Activated T-helper 17 cell treated with anti-CD3 and anti-CD28 coated beads, Interleukin-2, amount 50 U/mL, for 72 hours (primary cell): Measurements from ENCODE around the gene TFAP2A. TPM values are rescaled to one million over a fixed set of nuclear protein-coding genes. Genes with fewer than 3 reads are reported as not detected.
A peak's percentile ranks its signal among the peaks of the same experiment; 100 is the strongest.

Source experiments
- ATAC-seq: fragments of 150-1000 bp; cut with Tn5 transposase; replicated peaks from 2 replicates; pipeline ENCODE4 v1.10.0; 2021; ENCODE audit warnings: mild to moderate bottlenecking, moderate library complexity
- H3K27ac Mint-ChIP-seq: one replicate; pipeline ENCODE4 v1.8.0; 2022; ENCODE audit warnings: mixed read lengths
- H3K27me3 Mint-ChIP-seq: one replicate; pipeline ENCODE4 v1.8.0; 2022; ENCODE audit warnings: mixed read lengths
- H3K36me3 Mint-ChIP-seq: one replicate; pipeline ENCODE4 v1.8.0; 2022; ENCODE audit warnings: low read depth, mild to moderate bottlenecking, mixed read lengths
- H3K4me1 Mint-ChIP-seq: one replicate; pipeline ENCODE4 v1.8.0; 2022; ENCODE audit warnings: mixed read lengths
- H3K4me3 Mint-ChIP-seq: one replicate; pipeline ENCODE4 v1.8.0; 2022; ENCODE audit warnings: mild to moderate bottlenecking, mixed read lengths
- H3K9me3 Mint-ChIP-seq: one replicate; pipeline ENCODE4 v1.8.0; 2022; ENCODE audit warnings: mixed read lengths
- total RNA-seq, 2 donors: library from RNA; stranded (reverse); gene quantifications; one replicate each; pipeline ENCODE4 v1.2.3, GENCODE V29; 2022

The TFAP2A gene
- total RNA-seq: under 1 TPM in 1 of 2 donors, not detected in 1; 0.52 TPM

DNA sequence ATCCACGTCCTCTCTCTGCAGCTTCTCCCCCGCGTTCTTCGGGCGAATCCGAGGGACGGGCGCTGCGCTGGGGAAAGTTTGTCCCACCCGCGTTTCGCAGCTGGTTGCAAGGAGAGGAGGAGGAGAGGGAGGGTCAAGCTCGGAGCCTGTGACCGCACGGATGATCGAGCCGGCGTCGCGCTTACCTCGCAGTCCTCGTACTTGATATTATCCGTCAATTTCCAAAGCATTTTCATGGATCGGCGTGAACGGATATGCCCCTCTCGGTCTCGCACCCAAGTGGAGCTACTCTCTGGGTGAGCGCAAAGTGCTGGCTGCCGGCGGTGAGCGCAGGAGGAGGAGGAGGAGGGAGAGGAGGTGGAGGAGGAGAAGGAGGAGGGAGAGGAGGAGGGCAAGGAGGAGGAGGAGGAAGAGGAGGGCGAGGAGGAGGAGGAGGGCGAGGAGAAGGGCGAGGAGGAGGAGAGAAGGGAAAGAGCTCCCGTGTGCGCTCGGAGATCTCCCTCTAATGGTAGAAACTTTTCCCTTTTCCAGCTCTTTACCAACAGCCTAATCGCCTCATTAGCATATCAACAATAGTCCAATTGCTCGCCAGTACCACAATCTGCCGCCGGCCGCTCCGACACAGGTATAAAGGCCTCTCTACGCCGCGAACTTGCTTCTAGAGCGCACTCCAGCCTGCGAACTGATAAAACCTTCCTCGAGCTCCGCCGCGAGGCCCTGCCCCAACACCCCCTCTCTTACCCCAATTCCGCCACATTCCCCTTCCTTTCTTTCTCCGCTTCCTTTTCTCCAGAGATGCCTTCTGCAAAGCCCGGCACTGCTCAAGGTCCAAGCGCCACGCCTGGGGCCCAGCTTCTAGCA, at the start of gene TFAP2A:
TSS of gene TFAP2A (minus strand) at position 319 of the 861 bp plus-strand sequence. CDS start at position 236, 83 bp downstream.
- Mint-ChIP-seq H3K27me3 (peaks cover 64% of the 10 kb centered on the region), H3K4me3 (peak within 1 kb of the TSS; percentile 84), H3K36me3 (peaks cover 35% of the 10 kb centered on the region), H3K4me1 (peaks cover 19% of the 10 kb centered on the region), H3K9me3 (peaks cover 11% of the 10 kb centered on the region), H3K27ac (peak within 1 kb of the TSS; percentile 72)
- ATAC-seq: no peak

DNA sequence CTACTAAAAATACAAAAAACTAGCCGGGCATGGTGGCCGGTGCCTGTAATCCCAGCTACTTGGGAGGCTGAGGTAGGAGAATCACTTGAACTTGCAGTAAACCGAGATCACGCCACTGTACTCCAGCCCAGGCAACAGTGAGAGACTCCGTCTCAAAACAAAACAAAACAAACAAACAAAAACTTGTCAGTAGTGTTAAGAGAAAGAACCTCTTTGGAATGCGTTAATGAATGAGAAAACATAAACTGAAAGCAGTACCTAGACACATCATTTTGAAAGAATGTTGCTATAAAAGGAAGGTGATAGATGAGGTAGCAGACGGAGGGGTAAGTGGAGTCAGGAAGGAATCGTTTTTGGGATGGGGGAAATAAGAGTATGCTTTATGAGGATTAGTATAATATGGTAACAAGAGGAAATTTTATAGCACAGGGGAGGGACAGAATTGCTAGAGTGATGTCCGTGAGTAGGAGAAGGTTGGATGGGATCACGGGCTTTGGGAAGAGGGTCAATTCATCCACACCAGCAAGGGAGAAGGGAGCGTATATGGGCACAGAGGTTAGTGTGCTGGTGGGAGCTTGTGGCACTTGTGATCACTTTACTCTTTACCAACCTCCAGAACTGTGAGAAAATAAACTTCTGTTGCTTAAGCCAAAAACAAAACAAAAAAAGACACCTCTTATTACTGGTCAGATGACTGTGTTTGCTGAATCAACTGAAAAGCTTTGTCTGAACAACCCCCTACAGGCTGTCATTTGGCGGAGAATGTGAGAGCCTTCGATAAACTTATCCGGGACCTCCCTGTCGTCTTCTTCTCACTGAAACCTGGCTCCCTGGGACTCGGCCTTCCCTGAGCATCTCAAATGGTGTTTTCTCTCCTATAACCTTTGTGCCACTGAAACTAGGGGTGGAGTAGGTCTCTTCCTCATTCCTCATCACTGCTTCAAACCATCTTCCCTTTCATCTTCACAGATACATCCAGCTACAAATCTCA, 48.9 kb upstream of the TFAP2A start:
- Mint-ChIP-seq H3K27me3 (peaks cover 29% of the 10 kb centered on the region), H3K27ac (no peak overlapping the region), H3K4me3 (no peak overlapping the region), H3K36me3 (no peaks in the 10 kb centered on the region), H3K9me3 (no peaks in the 10 kb centered on the region), H3K4me1 (no peaks in the 10 kb centered on the region)
- no peak for ATAC-seq

DNA sequence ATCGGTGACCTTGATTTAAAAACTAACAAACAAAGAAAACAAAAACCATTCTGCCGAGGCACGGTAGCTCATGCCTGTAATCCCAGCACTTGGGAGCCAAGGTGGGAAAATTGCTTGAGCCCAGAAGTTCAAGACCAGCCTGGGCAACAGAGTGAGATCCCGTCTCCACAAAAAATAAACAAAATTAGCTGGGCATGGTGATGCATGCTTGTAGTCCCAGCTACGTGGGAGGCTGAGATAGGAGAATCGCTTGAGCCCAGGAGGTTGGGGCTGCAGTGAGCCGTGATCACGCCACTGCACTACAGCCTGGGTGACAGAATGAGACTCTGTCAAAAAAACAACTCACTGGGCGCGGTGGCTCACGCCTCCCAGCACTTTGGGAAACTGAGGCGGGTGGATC, 48.2 kb upstream of the TFAP2A start:
- Mint-ChIP-seq H3K9me3 (no peaks in the 10 kb centered on the region), H3K36me3 (no peaks in the 10 kb centered on the region), H3K4me1 (no peaks in the 10 kb centered on the region), H3K27me3 (peaks cover 29% of the 10 kb centered on the region), H3K27ac (no peak overlapping the region), H3K4me3 (no peak overlapping the region)
- ATAC-seq: no peak

DNA sequence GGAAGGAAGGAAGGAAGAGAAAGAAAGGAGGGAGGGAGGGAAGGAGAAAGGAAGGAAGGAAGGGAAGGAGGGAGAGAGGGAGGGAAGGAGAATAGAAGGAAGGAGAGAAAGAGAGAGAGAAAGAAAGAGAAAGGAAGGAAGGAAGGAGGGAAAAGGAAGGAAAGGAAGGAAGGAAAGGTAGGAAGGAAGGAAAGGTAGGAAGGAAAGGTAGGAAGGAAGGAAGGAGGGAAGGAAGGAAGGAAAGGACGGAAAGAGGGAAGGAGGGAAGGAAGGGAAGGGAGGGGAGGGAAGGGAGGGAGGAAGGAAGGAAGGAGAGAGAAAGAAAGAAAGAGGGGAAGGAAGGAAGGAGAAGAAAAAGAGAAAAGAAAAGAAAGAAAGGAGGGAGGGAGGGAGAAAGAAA, 47.0 kb upstream of the TFAP2A start:
- Mint-ChIP-seq H3K4me1 (no peaks in the 10 kb centered on the region), H3K36me3 (no peaks in the 10 kb centered on the region), H3K9me3 (no peaks in the 10 kb centered on the region), H3K4me3 (no peak overlapping the region), H3K27ac (no peak overlapping the region), H3K27me3 (peaks cover 31% of the 10 kb centered on the region)
- ATAC-seq: no peak

DNA sequence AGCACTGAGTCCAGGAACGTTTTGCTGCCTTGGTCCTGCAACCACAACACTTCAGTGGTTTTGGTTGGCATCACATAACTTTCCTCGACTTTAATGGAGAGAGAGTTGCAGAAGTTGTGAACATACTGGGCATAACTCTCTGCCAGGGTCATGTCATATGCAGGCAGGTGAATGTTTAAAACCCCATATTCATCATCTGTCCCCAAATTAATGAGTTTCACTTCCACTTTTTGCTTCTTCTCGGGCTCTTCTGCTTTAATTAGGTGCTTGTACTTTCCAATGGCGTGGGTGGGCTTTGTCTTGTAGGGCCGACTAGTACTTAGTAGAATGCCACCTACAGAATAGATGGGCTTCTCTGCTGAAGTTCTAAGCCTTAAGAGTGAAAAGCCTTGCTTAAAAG, 45.2 kb upstream of the TFAP2A start:
- H3K27ac Mint-ChIP-seq: no peak overlapping the region
- H3K9me3 Mint-ChIP-seq: no peaks in the 10 kb centered on the region
- ATAC-seq: no peak
- peaks cover 26% of the 10 kb centered on the region for H3K27me3 Mint-ChIP-seq
- H3K4me1 Mint-ChIP-seq: no peaks in the 10 kb centered on the region
- H3K4me3 Mint-ChIP-seq: no peak overlapping the region
- H3K36me3 Mint-ChIP-seq: no peaks in the 10 kb centered on the region

DNA sequence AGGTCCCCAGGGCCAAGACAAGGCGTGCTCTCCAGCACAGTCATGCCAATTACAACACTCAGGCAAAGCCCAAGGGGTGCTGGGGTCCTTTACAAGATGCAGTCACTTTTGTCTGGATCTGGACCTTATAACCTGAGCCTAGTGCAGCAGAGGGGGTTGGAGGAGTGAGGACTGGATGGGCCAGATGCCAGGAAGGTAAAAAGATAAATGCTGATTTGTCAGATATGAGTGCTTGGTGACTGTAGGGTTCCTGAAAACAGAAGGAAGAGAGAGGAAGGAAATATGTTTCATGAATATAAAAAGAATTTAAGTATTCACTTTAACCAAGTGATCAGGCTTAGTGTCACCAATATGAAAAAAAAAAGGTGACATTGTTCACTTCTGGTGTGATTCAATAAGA, 43.4 kb upstream of the TFAP2A start:
- H3K9me3 Mint-ChIP-seq: no peaks in the 10 kb centered on the region
- H3K4me3 Mint-ChIP-seq: no peak overlapping the region
- no peak for ATAC-seq
- no peak overlapping the region for H3K27ac Mint-ChIP-seq
- H3K4me1 Mint-ChIP-seq: no peaks in the 10 kb centered on the region
- H3K36me3 Mint-ChIP-seq: no peaks in the 10 kb centered on the region
- peaks cover 26% of the 10 kb centered on the region for H3K27me3 Mint-ChIP-seq

DNA sequence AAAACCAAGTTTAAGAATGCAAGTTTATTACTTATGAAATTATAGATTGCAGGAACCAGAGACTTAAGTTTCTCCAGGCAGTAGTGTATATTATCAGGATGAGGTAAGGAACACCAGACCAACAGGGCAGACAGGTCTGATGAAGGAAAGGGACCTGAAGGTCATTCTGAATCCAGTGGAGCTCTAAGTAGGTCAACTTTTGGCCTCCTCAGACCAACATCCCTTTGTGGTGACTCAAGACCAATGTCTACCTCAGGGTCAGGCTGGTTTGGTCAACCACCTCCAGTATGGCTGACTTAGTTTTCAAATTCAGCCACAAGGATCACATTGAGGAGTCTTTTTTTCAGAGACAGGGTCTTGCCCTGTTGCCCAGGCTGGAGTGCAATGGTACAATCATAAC, 38.7 kb upstream of the TFAP2A start:
- no peak for ATAC-seq
- Mint-ChIP-seq H3K27ac (no peak overlapping the region), H3K27me3 (peaks cover 15% of the 10 kb centered on the region), H3K4me1 (no peaks in the 10 kb centered on the region), H3K36me3 (no peaks in the 10 kb centered on the region), H3K4me3 (no peak overlapping the region), H3K9me3 (no peaks in the 10 kb centered on the region)

DNA sequence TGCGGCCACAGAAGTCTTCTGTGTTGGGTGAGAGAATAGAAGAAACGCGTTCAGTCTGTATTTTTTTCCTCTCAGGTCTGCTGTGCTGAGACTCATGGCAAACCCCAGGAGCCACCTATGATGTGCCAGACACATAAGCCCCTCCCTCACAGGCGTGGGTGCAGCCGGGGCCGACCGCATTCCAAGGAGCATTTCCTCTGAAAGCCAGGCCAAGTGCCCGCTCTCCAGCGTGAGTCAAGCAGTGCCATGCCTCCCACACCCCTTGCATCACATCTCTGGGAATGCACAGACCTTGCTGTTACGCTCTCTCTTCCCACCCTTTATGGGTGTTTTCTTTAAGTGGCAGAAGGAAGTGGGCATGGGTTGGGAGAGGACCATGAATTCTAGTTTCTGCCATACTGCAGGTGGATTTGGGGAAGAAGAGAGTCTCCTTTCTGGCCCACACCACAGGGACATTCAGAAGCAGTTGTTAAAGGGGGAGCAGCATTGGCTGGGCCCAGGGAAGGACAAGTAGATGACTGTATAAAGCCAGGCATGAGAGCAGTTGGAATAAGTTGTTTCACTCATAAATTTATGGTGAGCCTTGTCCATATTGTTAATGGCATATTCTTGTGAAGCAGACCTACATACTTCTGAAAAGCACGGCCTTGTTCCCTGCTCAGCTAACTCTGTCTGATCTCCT, 37.1 kb upstream of the TFAP2A start:
- H3K9me3 Mint-ChIP-seq: no peaks in the 10 kb centered on the region

DNA sequence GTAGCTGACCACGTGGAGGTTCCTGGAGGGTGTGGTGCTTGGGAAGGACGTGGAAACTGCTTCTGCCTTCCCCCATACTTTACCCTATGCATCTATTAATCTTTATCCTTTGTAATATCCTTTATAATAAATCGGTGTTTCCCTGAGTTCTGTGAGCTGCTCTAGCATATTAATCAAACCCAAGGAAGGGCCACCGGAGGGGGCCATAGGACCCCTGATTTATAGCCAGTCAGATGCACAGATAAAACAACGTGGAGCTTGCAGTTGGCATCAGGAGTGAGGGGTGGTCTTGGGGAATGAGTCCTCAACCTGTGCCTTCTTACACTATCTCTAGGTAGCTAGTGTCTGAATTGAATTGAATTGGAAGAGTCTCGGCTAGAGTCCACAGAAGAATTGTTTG, 36.5 kb upstream of the TFAP2A start:
- no peak overlapping the region for H3K4me3 Mint-ChIP-seq
- ATAC-seq: no peak
- H3K4me1 Mint-ChIP-seq: no peaks in the 10 kb centered on the region
- peaks cover 21% of the 10 kb centered on the region for H3K27me3 Mint-ChIP-seq
- no peak overlapping the region for H3K27ac Mint-ChIP-seq
- no peaks in the 10 kb centered on the region for H3K36me3 Mint-ChIP-seq
- H3K9me3 Mint-ChIP-seq: no peaks in the 10 kb centered on the region

More for the DNA sequence above, 37.1 kb upstream of the TFAP2A start:
- H3K36me3 Mint-ChIP-seq: no peaks in the 10 kb centered on the region
- no peak for ATAC-seq
- no peak overlapping the region for H3K27ac Mint-ChIP-seq
- no peak overlapping the region for H3K4me3 Mint-ChIP-seq
- H3K27me3 Mint-ChIP-seq: peaks cover 21% of the 10 kb centered on the region
- no peaks in the 10 kb centered on the region for H3K4me1 Mint-ChIP-seq

DNA sequence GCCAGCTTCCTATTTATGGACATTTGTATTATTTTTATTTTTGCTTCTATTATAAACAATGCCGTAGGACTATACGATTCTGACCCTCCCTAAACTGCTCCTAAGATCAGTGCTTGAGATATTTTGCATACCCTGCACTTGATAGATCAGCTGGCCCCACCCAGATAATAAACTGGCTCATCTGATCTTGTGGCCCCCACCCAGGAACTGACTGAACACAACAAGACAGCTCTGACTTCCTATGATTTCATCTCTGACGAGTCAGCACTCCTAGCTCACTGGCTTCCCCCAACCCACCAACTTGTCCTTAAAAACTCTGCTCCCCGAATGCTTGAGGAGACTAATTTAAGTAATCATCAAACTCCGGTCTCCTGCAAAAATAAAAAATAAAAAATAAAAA, 34.9 kb upstream of the TFAP2A start:
- H3K27ac Mint-ChIP-seq: no peak overlapping the region
- H3K4me3 Mint-ChIP-seq: no peak overlapping the region
- no peak for ATAC-seq
- H3K27me3 Mint-ChIP-seq: peaks cover 21% of the 10 kb centered on the region
- H3K36me3 Mint-ChIP-seq: no peaks in the 10 kb centered on the region
- no peaks in the 10 kb centered on the region for H3K4me1 Mint-ChIP-seq
- no peaks in the 10 kb centered on the region for H3K9me3 Mint-ChIP-seq

DNA sequence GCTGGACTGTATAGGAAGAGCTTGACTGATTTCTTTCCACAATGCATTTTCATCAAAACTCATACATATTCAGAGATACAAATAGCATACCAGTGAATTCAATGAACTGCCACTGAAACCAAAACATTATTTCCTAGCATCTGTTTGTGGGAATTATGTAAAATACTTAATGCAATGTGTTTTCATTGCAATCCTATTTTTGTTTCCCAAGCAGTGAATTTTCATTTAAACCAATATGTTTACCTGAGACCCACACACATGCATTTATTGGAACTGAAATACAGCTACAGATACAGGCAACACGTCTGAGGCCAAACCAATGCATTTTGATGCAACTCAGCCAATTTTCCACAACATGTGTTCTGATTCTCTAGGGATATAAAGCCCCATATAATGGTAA, 33.2 kb upstream of the TFAP2A start:
- H3K4me3 Mint-ChIP-seq: no peak overlapping the region
- H3K4me1 Mint-ChIP-seq: no peaks in the 10 kb centered on the region
- peaks cover 25% of the 10 kb centered on the region for H3K27me3 Mint-ChIP-seq
- no peak for ATAC-seq
- H3K27ac Mint-ChIP-seq: no peak overlapping the region
- H3K36me3 Mint-ChIP-seq: no peaks in the 10 kb centered on the region
- no peaks in the 10 kb centered on the region for H3K9me3 Mint-ChIP-seq

DNA sequence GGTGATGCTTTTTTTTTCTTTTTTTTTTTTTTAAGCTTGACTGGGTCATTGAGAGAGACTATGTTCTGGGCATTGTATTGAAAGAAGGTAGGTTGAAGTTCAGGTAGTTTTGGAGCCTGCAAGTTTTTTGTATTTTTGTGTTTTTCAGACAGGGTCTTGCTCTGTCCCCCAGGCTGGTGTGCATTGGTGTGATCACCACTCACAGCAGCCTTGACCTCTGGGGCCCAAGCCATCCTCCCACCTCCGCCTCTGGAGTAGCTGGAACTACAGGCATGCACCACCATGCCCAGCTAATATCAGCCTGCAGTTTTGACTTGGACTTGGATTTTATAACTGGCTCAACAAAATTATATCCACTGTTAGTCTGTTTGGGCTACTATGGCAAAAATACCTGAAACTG, 31.7 kb upstream of the TFAP2A start:
- Mint-ChIP-seq H3K27me3 (peaks cover 31% of the 10 kb centered on the region), H3K9me3 (no peaks in the 10 kb centered on the region), H3K4me3 (no peak overlapping the region), H3K4me1 (no peaks in the 10 kb centered on the region), H3K27ac (no peak overlapping the region), H3K36me3 (no peaks in the 10 kb centered on the region)
- no peak for ATAC-seq

DNA sequence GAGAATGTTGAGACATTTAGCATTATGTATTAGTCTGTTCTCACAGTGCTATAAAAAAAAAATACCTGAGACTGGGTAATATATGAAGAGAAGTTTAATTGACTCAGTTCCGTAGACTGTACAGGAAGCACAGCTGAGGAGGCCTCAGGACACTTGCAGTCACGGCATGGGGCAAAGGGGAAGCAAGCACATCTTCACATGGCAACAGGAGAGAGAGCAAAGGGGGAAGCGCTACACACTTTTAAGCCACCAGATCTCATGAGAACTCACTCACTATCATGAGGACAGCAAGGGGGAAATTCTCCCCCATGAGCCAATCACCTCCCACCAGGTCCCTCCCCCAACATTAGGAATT, 26.8 kb upstream of the TFAP2A start:
- no peak for ATAC-seq
- H3K27ac Mint-ChIP-seq: no peak overlapping the region
- peaks cover 20% of the 10 kb centered on the region for H3K27me3 Mint-ChIP-seq
- no peaks in the 10 kb centered on the region for H3K36me3 Mint-ChIP-seq
- H3K9me3 Mint-ChIP-seq: no peaks in the 10 kb centered on the region
- H3K4me3 Mint-ChIP-seq: no peak overlapping the region
- no peaks in the 10 kb centered on the region for H3K4me1 Mint-ChIP-seq

DNA sequence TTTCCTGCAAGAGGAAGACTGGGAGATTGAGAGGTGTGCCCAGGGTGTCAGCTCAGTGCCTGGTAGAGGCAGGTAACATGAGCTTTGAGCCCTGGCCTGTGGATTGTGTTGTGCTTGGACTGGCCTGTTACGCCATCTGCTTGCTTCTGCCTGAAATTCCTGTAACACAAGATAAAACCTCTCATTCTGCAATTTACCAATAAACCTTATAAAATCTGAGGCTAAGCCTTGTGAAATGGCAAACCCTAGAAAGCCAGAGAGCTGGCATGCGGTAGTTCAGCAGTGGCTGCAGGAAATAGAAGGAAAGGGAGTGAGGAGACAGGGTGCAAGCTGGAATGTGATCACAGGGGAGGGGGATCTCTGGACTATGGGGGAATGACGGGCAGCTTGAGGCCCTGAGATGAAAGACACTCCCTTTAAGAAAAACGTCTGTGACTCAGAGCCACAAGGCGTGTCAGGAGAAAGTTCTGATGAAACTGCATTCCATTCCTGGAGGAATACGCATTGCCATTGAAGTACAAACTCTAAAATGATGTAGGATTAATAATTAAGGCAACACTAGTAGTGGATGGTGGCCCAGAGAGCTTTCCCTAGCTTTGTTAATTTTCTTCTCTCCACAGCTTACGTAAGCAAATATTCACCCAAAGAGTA, 26.3 kb upstream of the TFAP2A start:
- Mint-ChIP-seq H3K9me3 (no peaks in the 10 kb centered on the region), H3K36me3 (no peaks in the 10 kb centered on the region), H3K4me3 (no peak overlapping the region), H3K4me1 (no peaks in the 10 kb centered on the region), H3K27ac (no peak overlapping the region), H3K27me3 (peaks cover 20% of the 10 kb centered on the region)
- no peak for ATAC-seq
